Measurements from ENCODE around the gene SAE1. TPM values are rescaled to one million over a fixed set of nuclear protein-coding genes. Genes with fewer than 3 reads are reported as not detected.

SAE1 gene
- total and polyA plus RNA-seq, 2 donors (not counting 1 experiment from before 2014, with no cell fraction given) = 26.5 to 45.1 TPM

DNA sequence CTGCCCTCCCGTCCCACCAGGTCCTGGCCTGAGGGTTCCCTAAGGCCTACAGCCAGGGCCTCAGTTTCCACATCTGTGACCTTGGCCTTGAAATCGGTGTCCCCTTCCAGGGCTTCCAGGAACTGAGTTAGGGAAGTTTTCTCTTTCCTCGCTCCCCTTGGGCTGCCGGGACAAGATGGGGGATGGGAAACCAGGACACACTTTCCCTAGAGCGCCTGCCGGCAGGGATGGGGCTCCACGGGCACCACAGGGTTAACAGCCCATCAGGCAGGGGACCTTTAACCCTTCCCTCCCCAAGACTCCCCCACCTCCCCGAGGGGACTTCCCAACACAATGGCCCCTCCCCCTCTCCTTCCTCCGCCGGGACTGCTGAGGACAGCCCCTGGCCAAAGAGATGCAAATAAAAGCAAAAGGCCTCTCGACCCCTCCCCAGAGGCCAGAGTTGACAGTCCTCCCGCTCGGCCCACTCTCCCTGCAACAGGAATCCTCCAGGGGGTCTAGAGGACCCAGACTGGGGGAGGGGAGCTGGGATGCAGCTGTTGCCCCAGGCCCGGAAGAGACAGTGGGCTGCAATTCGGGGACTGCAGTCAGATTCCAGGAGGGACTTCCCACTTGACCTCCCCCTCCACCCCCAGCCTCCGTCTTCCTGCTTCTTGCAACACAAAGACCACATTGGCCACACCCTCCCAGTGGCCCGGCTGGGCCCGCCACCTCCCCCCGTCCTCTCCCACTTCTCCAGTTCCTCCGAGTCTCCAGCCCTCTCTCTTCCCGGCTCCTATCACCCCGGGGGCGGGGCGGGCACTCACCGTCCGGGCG lies 96.9 kb downstream of the SAE1 start:
- Mint-ChIP-seq H3K4me3 (peak overlapping the region; percentile 90), H3K27ac (peak overlapping the region; percentile 84), H3K27me3 (no peaks in the 10 kb centered on the region), H3K9me3 (ENCODE audit: insufficient read depth) (no peaks in the 10 kb centered on the region), H3K4me1 (peaks cover 27% of the 10 kb centered on the region)
- peak overlapping the region; percentile 100 for H3K4me2 ChIP-seq (replicated peaks; ENCODE audit: low read depth, low read length, poor library complexity, severe bottlenecking)
- CTCF ChIA-PET = interaction anchor here (5.7 to 7.3 kb wide), 2 partner anchors 17 to 18 kb away, joined by 90 to 99 read pairs; no protein-coding TSS in a partner anchor
- H3K27me3 ChIP-seq (replicated peaks in 1 of 4; ENCODE audit: control extremely low read depth in 1 of 4, control insufficient read depth in 3 of 4, insufficient read depth in 4 of 4, low read length in 3 of 4) = peaks cover 0 to 34% (median 1%) of the 10 kb centered on the region in 4 experiments
- peaks cover 51 to 60% of the 10 kb centered on the region in 2 donors for H3K4me1 ChIP-seq (ENCODE audit: control insufficient read depth in 2 of 2, insufficient read depth in 2 of 2, low read length in 2 of 2)
- POLR2A ChIA-PET = interaction anchor here (1.0 to 3.4 kb wide), 5 partner anchors 16 to 116 kb away, joined by 10 to 37 read pairs (median 30); partner anchors contain the start of genes CCDC9, INAFM1 and ZC3H4
- H3K36me3 ChIP-seq (replicated peaks in 1 of 2; ENCODE audit: control extremely low read depth in 1 of 2, control insufficient read depth in 1 of 2, extremely low read depth in 1 of 2, insufficient read depth in 2 of 2, low read length in 1 of 2) = no peaks in the 10 kb centered on the region
- TF ChIP-seq CTCF (IDR thresholded peaks at IDR 0.05) = no peak
- no peak for TF ChIP-seq EZH2 (IDR thresholded peaks at IDR 0.05; ENCODE audit: borderline replicate concordance, insufficient read depth, low read depth, low read length, poor library complexity, severe bottlenecking)
- peak overlapping the region; percentile 89 for H3K9ac ChIP-seq (ENCODE audit: low read length)
- no peaks in the 10 kb centered on the region for H3K9me3 ChIP-seq (ENCODE audit: control extremely low read depth in 1 of 3, control insufficient read depth in 2 of 3, insufficient read depth in 1 of 3, low read length in 2 of 3)
- ATAC-seq (ENCODE audit: low read depth) = no peak
- peak overlapping the region; percentile 28 to 95 (median 55) for H3K4me3 ChIP-seq (ENCODE audit: control extremely low read depth in 1 of 5, extremely low read depth in 1 of 5, insufficient read depth in 1 of 5, low read depth in 2 of 5, low read length in 4 of 5)
- no peak overlapping the region for H2AFZ ChIP-seq (ENCODE audit: insufficient read depth, low read depth, low read length, poor library complexity, severe bottlenecking)
- peak; percentile 67 for DNase-seq
- H3K27ac ChIP-seq (ENCODE audit: low read length in 2 of 2) = peak overlapping the region; percentile 82 to 93
- 3% methylated on average over 19 of the region's 27 CpGs for WGBS (ENCODE audit: insufficient coverage)
- no peaks in the 10 kb centered on the region for H3K79me2 ChIP-seq (ENCODE audit: control insufficient read depth, insufficient read depth, low read length)
- H4K20me1 ChIP-seq (ENCODE audit: control insufficient read depth, insufficient read depth, low read length, poor library complexity, severe bottlenecking) = peaks cover 22% of the 10 kb centered on the region
- intact Hi-C loops (cut with micrococcal nuclease) = loop anchor here (2.0 to 5.0 kb wide), 4 partner anchors 17 to 440 kb away; partner anchors contain the start of genes INAFM1 and SLC1A5
